K562 (cell line): Measurements from ENCODE around the gene TF. TPM values are rescaled to one million over a fixed set of nuclear protein-coding genes. Genes with fewer than 3 reads are reported as not detected.

ENCODE experiments used
- ATAC-seq: fragments of 200-7000 bp; cut with Tn5 transposase; 3 replicates; pipeline ENCODE4 v1.9.1; 2020; ENCODE audit warnings: moderate library complexity
- BruUV-seq: library from RNA; stranded (reverse); fragments of 400-500 nt; replicated peaks from 2 replicates; lab custom pipeline; 2021; lab: Mats Ljungman, UMichigan
- CTCF ChIA-PET: fragments of 300-600 bp; formaldehyde crosslinking; extraction: SDS; loops from one replicate; lab custom pipeline; 2021; ENCODE audit warnings: low intra/inter-chr PET ratio; lab: Yijun Ruan, JAX
- POLR2A ChIA-PET: fragments of 300-600, 350-650 bp; sonication (Branson Sonifier 250); formaldehyde crosslinking; extraction: SDS; loops from one replicate; lab custom pipeline; 2021; ENCODE audit warnings: antibody characterized with exemption, inconsistent platforms; lab: Yijun Ruan, JAX
- DNase-seq, 4 experiments: peaks; one replicate each; pipeline versions ENCODE4 v3.0.0 to v3.0.0-alpha.2; 2011 to 2018; ENCODE audit warnings: low spot score in 3 of 4, mixed read lengths in 3 of 4; ENCODE audit errors: extremely low read depth in 1 of 4
- FAIRE-seq: peaks from 2 replicates; lab custom pipeline; 2011; peaks lifted over from hg19 to GRCh38; lab: Jason Lieb, UNC
- H2AFZ ChIP-seq: 2 replicates; pipeline ENCODE4 v1.6.0; 2011; ENCODE audit warnings: low read depth, low read length, control low read depth, inconsistent platforms
- H3K27ac ChIP-seq: fragments of 200-600 bp; 3 replicates; pipeline ENCODE4 v1.8.0; 2011; ENCODE audit warnings: low read depth, mild to moderate bottlenecking, control low read depth, inconsistent platforms, low read length, moderate library complexity, mixed read lengths; ENCODE audit errors: extremely low read depth
- H3K27me3 ChIP-seq, 2 experiments: fragments of 300-600 bp in 1 of 2; 2 replicates in 1 of 2; 3 replicates in 1 of 2; pipeline versions ENCODE4 v1.6.0 to v1.8.0; 2011; ENCODE audit warnings: inconsistent platforms in 2 of 2, low read length in 2 of 2, mild to moderate bottlenecking in 1 of 2, mixed read lengths in 1 of 2, moderate library complexity in 1 of 2; ENCODE audit not compliant: control insufficient read depth in 2 of 2, insufficient read depth in 2 of 2
- H3K36me3 ChIP-seq: fragments of 300-600 bp; 3 replicates; pipeline ENCODE4 v1.8.0; 2011; ENCODE audit warnings: mild to moderate bottlenecking, low read length, inconsistent platforms; ENCODE audit not compliant: control insufficient read depth, insufficient read depth
- H3K4me1 ChIP-seq, 2 experiments: fragments of 200-600 bp in 1 of 2; replicated peaks in 1 of 2; 2 replicates in 1 of 2; 3 replicates in 1 of 2; pipeline versions ENCODE4 v1.5.1 to v1.8.0; 2011; ENCODE audit warnings: inconsistent platforms in 2 of 2, low read length in 2 of 2, mild to moderate bottlenecking in 1 of 2, mixed read lengths in 1 of 2, moderate library complexity in 1 of 2; ENCODE audit not compliant: control insufficient read depth in 2 of 2, insufficient read depth in 2 of 2
- H3K4me2 ChIP-seq: 2 replicates; pipeline ENCODE4 v1.6.1; 2011; ENCODE audit warnings: low read length, control low read depth, inconsistent platforms, mixed read lengths; ENCODE audit not compliant: insufficient read depth
- H3K4me3 ChIP-seq: fragments of 200-600 bp; sonication (generic), shearing (Covaris generic); 2 replicates; pipeline ENCODE4 v1.5.1; 2016; ENCODE audit warnings: control low read depth, inconsistent platforms
- H3K79me2 ChIP-seq: fragments of 200-600 bp; 3 replicates; pipeline ENCODE4 v1.8.0; 2011; ENCODE audit warnings: low read length, inconsistent platforms; ENCODE audit not compliant: control insufficient read depth, insufficient read depth
- H3K9ac ChIP-seq, 2 experiments: 2 replicates each; pipeline versions ENCODE4 v1.6.0 to v1.6.1; 2011; ENCODE audit warnings: low read depth in 2 of 2, low read length in 2 of 2, control low read depth in 1 of 2, inconsistent platforms in 1 of 2, mild to moderate bottlenecking in 1 of 2, mixed read lengths in 1 of 2; ENCODE audit not compliant: insufficient read depth in 1 of 2
- H3K9me1 ChIP-seq: one replicate; pipeline ENCODE4 v1.6.0; 2011; ENCODE audit warnings: inconsistent platforms, mild to moderate bottlenecking, low read length, moderate library complexity; ENCODE audit not compliant: control insufficient read depth, insufficient read depth
- H3K9me3 ChIP-seq: replicated peaks from 2 replicates; pipeline ENCODE4 v1.5.1; 2011; ENCODE audit warnings: low read depth, low read length, inconsistent platforms; ENCODE audit not compliant: control insufficient read depth, insufficient read depth
- H4K20me1 ChIP-seq: replicated peaks from 2 replicates; pipeline ENCODE4 v1.6.1; 2011; ENCODE audit warnings: low read length, inconsistent platforms, mixed read lengths; ENCODE audit not compliant: control insufficient read depth, insufficient read depth
- C11orf30 ChIP-seq: fragments of 450-650 bp; IDR thresholded peaks from 2 replicates; pipeline ENCODE4 v1.6.1; 2016; ENCODE audit warnings: low read depth, mild to moderate bottlenecking
- CREB3L1 ChIP-seq: fragments of 450-650 bp; IDR thresholded peaks from 2 replicates; pipeline ENCODE4 v1.6.1; 2014; ENCODE audit warnings: low read depth, mild to moderate bottlenecking, moderate library complexity, borderline replicate concordance
- MAFK ChIP-seq: IDR thresholded peaks from 2 replicates; pipeline ENCODE4 v1.6.1; 2011; ENCODE audit warnings: low read length, improper control_type of control experiment
- SLC30A9 ChIP-seq: fragments of 250-450 bp; sonication (Bioruptor Pico); IDR thresholded peaks from 2 replicates; pipeline ENCODE4 v1.8.0; 2022; ENCODE audit warnings: mild to moderate bottlenecking, moderate library complexity
- ZNF197 ChIP-seq: fragments of 200-800 bp; sonication (Bioruptor generic); IDR thresholded peaks from 2 replicates; pipeline ENCODE4 v1.6.1; 2016; ENCODE audit warnings: low read depth, missing genetic modification characterization, missing compliant biosample characterization
- ZNF316 ChIP-seq: fragments of 450-650 bp; IDR thresholded peaks from 2 replicates; pipeline ENCODE4 v1.6.1; 2016
- WGBS: fragments of 100-300 bp; shearing (Covaris generic); methylation state at CpG from one replicate; pipeline ENCODE4 v1.1.6; 2016; ENCODE audit warnings: low coverage, mixed read lengths; ENCODE audit not compliant: insufficient coverage; ENCODE audit errors: missing lambda C conversion rate; 5-methylcytosine and 5-hydroxymethylcytosine counted together
- in situ Hi-C: fragments of 300-500 bp; cut with MboI; formaldehyde crosslinking; loops from 4 replicates; pipeline ENCODE4 v1.15.0; 2018; ENCODE audit warnings: inconsistent platforms, mixed read lengths
- intact Hi-C: fragments of 100-400 bp; cut with micrococcal nuclease; formaldehyde crosslinking; loops from 2 replicates; pipeline ENCODE4 v1.14.2; 2022
- polyA plus RNA-seq, 8 experiments: library from polyadenylated mRNA; depleted of rRNA in 4 of 8; stranded (reverse) in 5 of 8; unstranded in 3 of 8; fragments of >200 nt; fragmentation: Nextera tagmentation in 2 of 8; fragmentation: Illumina TruSeq in 1 of 8; extraction: Ambion mirVana in 2 of 8; extraction: Trizol in 1 of 8; gene quantifications; 2 replicates each; pipeline versions ENCODE4 v1.2.1 to v1.2.3, GENCODE V29; 2011 to 2014; ENCODE audit warnings: inconsistent platforms in 1 of 8, missing spikeins in 1 of 8
- total RNA-seq, 7 experiments: library from RNA; depleted of rRNA in 6 of 7; stranded (reverse); fragments of >200 nt in 6 of 7; fragmentation: Illumina TruSeq in 2 of 7; extraction: Trizol in 2 of 7; gene quantifications; 2 replicates each; pipeline versions ENCODE4 v1.2.1 to v1.2.3, GENCODE V29; 2011 to 2021; ENCODE audit warnings: low replicate concordance in 1 of 7

TF gene
- total and polyA plus RNA-seq, 9 of the 15 experiments (the other 6 are each of a cell fraction or from before 2014, with no cell fraction given), result 0.09 to 9.2 (median 3.1) TPM

GRCh38 chr3:133754973-133755828, 9.0 kb downstream of the TF start:
- no peaks in the 10 kb centered on the region for H3K79me2 ChIP-seq
- no peak overlapping the region for H3K4me2 ChIP-seq
- H2AFZ ChIP-seq, result no peak overlapping the region
- H3K27me3 ChIP-seq, result peaks cover 0 to 12% of the 10 kb centered on the region in 2 experiments; a peak in 2 of 5 replicates
- no peak for FAIRE-seq
- no TSS peak for BruUV-seq
- no peak overlapping the region for H3K9ac ChIP-seq
- H3K27ac ChIP-seq, result no peak overlapping the region
- intact Hi-C loops, result no loop called here
- DNase-seq, result no peak
- POLR2A ChIA-PET, result interaction anchor here (0.8 to 1.4 kb wide), 2 partner anchors 12 to 106 kb away, joined by 3 read pairs; no protein-coding TSS in a partner anchor
- H3K4me1 ChIP-seq, result peaks cover 23 to 26% of the 10 kb centered on the region in 2 experiments; a peak in 4 of 5 replicates
- H3K9me1 ChIP-seq, result peaks cover 4% of the 10 kb centered on the region
- CTCF ChIA-PET, result no interaction called here
- in situ Hi-C loops, result no loop called here
- H3K9me3 ChIP-seq, result no peaks in the 10 kb centered on the region
- ATAC-seq, result no peak
- H4K20me1 ChIP-seq, result no peaks in the 10 kb centered on the region
- TF ChIP-seq CREB3L1, result no peak
- no peak for TF ChIP-seq SLC30A9 (CRISPR knock-in tag)
- no peak for TF ChIP-seq MAFK
- 0 out of 2 replicates have a peak, but pooled peaks have one; percentile 7 for TF ChIP-seq C11orf30
- 0 out of 2 replicates have a peak, but pooled peaks have one; percentile 10 for TF ChIP-seq ZNF316
- TF ChIP-seq ZNF197, result no peak
- TF ChIP-seq, all 486 proteins: peak for 2
- no peak overlapping the region for H3K4me3 ChIP-seq
- 34% methylated on average over 7 of the region's 10 CpGs for WGBS
- no peaks in the 10 kb centered on the region for H3K36me3 ChIP-seq
